ENCODE results near the gene HDAC4. TPM values are rescaled to one million over a fixed set of nuclear protein-coding genes. Genes with fewer than 3 reads are reported as not detected.

Gene HDAC4
- total and polyA plus RNA-seq, 2 experiments from 2014 or later: 9.3 to 10.8 TPM

GRCh38 chr2:239432174-239432573 lies 31.4 kb upstream of the HDAC4 start:
- Histone ChIP-seq H3K27ac (no peak overlapping the region), H3K4me1 (ENCODE audit: insufficient read depth) (no peaks in the 10 kb centered on the region), H2AFZ (no peak overlapping the region), H3K27me3 (no peaks in the 10 kb centered on the region), H3K4me3 (no peak overlapping the region), H3K36me3 (replicated peaks; ENCODE audit: insufficient read depth, low read depth) (no peaks in the 10 kb centered on the region), H4K20me1 (ENCODE audit: insufficient read depth, poor library complexity, severe bottlenecking) (no peaks in the 10 kb centered on the region), H3K4me2 (no peak overlapping the region), H3K9me2 (replicated peaks; ENCODE audit: insufficient read depth) (no peaks in the 10 kb centered on the region), H3K79me2 (no peaks in the 10 kb centered on the region), H3K9me3 (ENCODE audit: low read depth) (no peaks in the 10 kb centered on the region)
- DNase-seq (ENCODE audit: low spot score): no peak
- TF ChIP-seq EZH2 (IDR thresholded peaks at IDR 0.05; ENCODE audit: borderline replicate concordance) (no peak), EZH2phosphoT487 (IDR thresholded peaks at IDR 0.05; ENCODE audit: low read depth, severe bottlenecking, unreplicated experiment) (no peak), CTCF (IDR thresholded peaks at IDR 0.05; ENCODE audit: poor library complexity) (no peak)
- 79% methylated on average over 1 of the region's 1 CpG for WGBS (ENCODE audit: low lambda C conversion rate, missing lambda C conversion rate)

GRCh38 chr2:239431536-239431935 lies 30.7 kb upstream of the HDAC4 start:
- H3K4me2 ChIP-seq: no peak overlapping the region
- 88% methylated on average over 5 of the region's 5 CpGs for WGBS (ENCODE audit: low lambda C conversion rate, missing lambda C conversion rate)

GRCh38 chr2:239429473-239430350 lies 28.9 kb upstream of the HDAC4 start:
- no peaks in the 10 kb centered on the region for H4K20me1 ChIP-seq (ENCODE audit: insufficient read depth, poor library complexity, severe bottlenecking)
- H3K9me2 ChIP-seq (replicated peaks; ENCODE audit: insufficient read depth): no peaks in the 10 kb centered on the region
- 61% methylated on average over 12 of the region's 12 CpGs for WGBS (ENCODE audit: low lambda C conversion rate, missing lambda C conversion rate)
- H2AFZ ChIP-seq: no peak overlapping the region
- no peaks in the 10 kb centered on the region for H3K9me3 ChIP-seq (ENCODE audit: low read depth)
- no peaks in the 10 kb centered on the region for H3K27me3 ChIP-seq
- no peak overlapping the region for H3K27ac ChIP-seq
- H3K4me2 ChIP-seq: no peak overlapping the region
- no peak for DNase-seq (ENCODE audit: low spot score)
- H3K36me3 ChIP-seq (replicated peaks; ENCODE audit: insufficient read depth, low read depth): no peaks in the 10 kb centered on the region
- TF ChIP-seq EZH2 (IDR thresholded peaks at IDR 0.05; ENCODE audit: borderline replicate concordance) (no peak), EZH2phosphoT487 (IDR thresholded peaks at IDR 0.05; ENCODE audit: low read depth, severe bottlenecking, unreplicated experiment) (no peak), CTCF (IDR thresholded peaks at IDR 0.05; ENCODE audit: poor library complexity) (no peak)
- no peak overlapping the region for H3K4me3 ChIP-seq
- H3K79me2 ChIP-seq: no peaks in the 10 kb centered on the region
- H3K4me1 ChIP-seq (ENCODE audit: insufficient read depth): no peaks in the 10 kb centered on the region

More at GRCh38 chr2:239431536-239431935, 30.7 kb upstream of the HDAC4 start:
- Histone ChIP-seq H2AFZ (no peak overlapping the region), H3K9me3 (ENCODE audit: low read depth) (no peaks in the 10 kb centered on the region), H3K9me2 (replicated peaks; ENCODE audit: insufficient read depth) (no peaks in the 10 kb centered on the region), H3K27me3 (no peaks in the 10 kb centered on the region), H3K4me1 (ENCODE audit: insufficient read depth) (no peaks in the 10 kb centered on the region), H3K36me3 (replicated peaks; ENCODE audit: insufficient read depth, low read depth) (no peaks in the 10 kb centered on the region), H3K79me2 (no peaks in the 10 kb centered on the region), H3K4me3 (no peak overlapping the region), H3K27ac (no peak overlapping the region), H4K20me1 (ENCODE audit: insufficient read depth, poor library complexity, severe bottlenecking) (no peaks in the 10 kb centered on the region)
- TF ChIP-seq EZH2phosphoT487 (IDR thresholded peaks at IDR 0.05; ENCODE audit: low read depth, severe bottlenecking, unreplicated experiment) (no peak), EZH2 (IDR thresholded peaks at IDR 0.05; ENCODE audit: borderline replicate concordance) (no peak), CTCF (IDR thresholded peaks at IDR 0.05; ENCODE audit: poor library complexity) (no peak)
- no peak for DNase-seq (ENCODE audit: low spot score)
